ENCODE measurements around the gene FRAT1. TPM values are rescaled to one million over a fixed set of nuclear protein-coding genes. Genes with fewer than 3 reads are reported as not detected.

FRAT1 gene
- total and polyA plus RNA-seq, 2 of the 13 experiments (the other 11 are each of a cell fraction or from before 2014, with no cell fraction given) = 1.7 to 2.3 TPM

GRCh38 chr10:97334370-97335175 lies 15.5 kb downstream of the FRAT1 start, which contains the start of gene FRAT2 (continued):
- TF ChIP-seq MAZ (IDR thresholded peaks at IDR 0.05; ENCODE audit: borderline replicate concordance, low read depth, low read length) (peak; percentile 57), MAZ (CRISPR knock-in tag; IDR thresholded peaks at IDR 0.05; ENCODE audit: low read depth) (peak; percentile 32; the same call in 1 of the 2 replicates), ZMYM3 (CRISPR knock-in tag; IDR thresholded peaks at IDR 0.05) (0 out of 2 replicates have a peak, but pooled peaks have one; percentile 10), CTCF (CRISPR knock-in tag; IDR thresholded peaks at IDR 0.05) (no peak), CENPT (CRISPR knock-in tag; IDR thresholded peaks at IDR 0.05; ENCODE audit: low read depth) (no peak), SRSF4 (IDR thresholded peaks at IDR 0.05; ENCODE audit: low read depth, low read length, poor library complexity, severe bottlenecking) (no peak), PHF8 (CRISPR knock-in tag; IDR thresholded peaks at IDR 0.05) (peak; percentile 70), ZNF776 (CRISPR knock-in tag; IDR thresholded peaks at IDR 0.05) (peak; percentile 83), FOXP1 (IDR thresholded peaks at IDR 0.05) (0 out of 2 replicates have a peak, but pooled peaks have one; percentile 32), FOXP1 (CRISPR knock-in tag; IDR thresholded peaks at IDR 0.05) (peak; percentile 44), ATRX (CRISPR knock-in tag; IDR thresholded peaks at IDR 0.05; ENCODE audit: borderline replicate concordance) (no peak), IKZF4 (CRISPR knock-in tag; IDR thresholded peaks at IDR 0.05; ENCODE audit: borderline replicate concordance, low read depth, not compliant biosample characterization) (no peak), ASH2L (IDR thresholded peaks at IDR 0.05; ENCODE audit: insufficient read length, low read depth, low read length) (peak; percentile 44), ZFP1 (CRISPR knock-in tag; IDR thresholded peaks at IDR 0.05) (no peak; the same call in 1 of the 2 replicates), ZNF44 (CRISPR knock-in tag; IDR thresholded peaks at IDR 0.05) (no peak), ZNF792 (CRISPR knock-in tag; IDR thresholded peaks at IDR 0.05) (peak; percentile 61; the same call in 1 of the 2 replicates), HNRNPUL1 (IDR thresholded peaks at IDR 0.05; ENCODE audit: low read depth, low read length) (peak; percentile 76; the same call in 1 of the 2 replicates), MEIS2 (CRISPR knock-in tag; IDR thresholded peaks at IDR 0.05) (peak; percentile 83), MNT (IDR thresholded peaks at IDR 0.05) (peak; percentile 76), ARNT2 (CRISPR knock-in tag; IDR thresholded peaks at IDR 0.05; ENCODE audit: low read depth) (peak; percentile 25; the same call in 1 of the 2 replicates), TBL1XR1 (IDR thresholded peaks at IDR 0.05; ENCODE audit: borderline replicate concordance, low read length, partially characterized antibody) (peak; percentile 42), ZNF317 (CRISPR knock-in tag; IDR thresholded peaks at IDR 0.05) (0 out of 2 replicates have a peak, but pooled peaks have one; percentile 59), THAP9 (CRISPR knock-in tag; IDR thresholded peaks at IDR 0.05; ENCODE audit: borderline replicate concordance) (0 out of 2 replicates have a peak, but pooled peaks have one; percentile 50), SRY (CRISPR knock-in tag; IDR thresholded peaks at IDR 0.05) (peak; percentile 68; the same call in 1 of the 2 replicates), ZNF253 (CRISPR knock-in tag; IDR thresholded peaks at IDR 0.05; ENCODE audit: borderline replicate concordance) (no peak)

All from HepG2 (cell line).